IMR-90 (cell line): ENCODE measurements around the gene TFCP2. TPM values are rescaled to one million over a fixed set of nuclear protein-coding genes. Genes with fewer than 3 reads are reported as not detected.

ENCODE experiments used
- ATAC-seq: fragments of 200-7000 bp; cut with Tn5 transposase; 2 replicates; pipeline ENCODE4 v1.9.1; 2020; ENCODE audit warnings: low read depth, mild to moderate bottlenecking, moderate library complexity
- BruUV-seq: library from RNA; stranded (reverse); fragments of 400-500 nt; replicated peaks from 2 replicates; lab custom pipeline; 2021; lab: Mats Ljungman, UMichigan
- CTCF ChIA-PET: fragments of 300-600 bp; formaldehyde crosslinking; extraction: SDS; loops from one replicate; lab custom pipeline; 2021; ENCODE audit warnings: antibody characterized with exemption; lab: Yijun Ruan, JAX
- POLR2A ChIA-PET: fragments of 300-600 bp; sonication (Branson Sonifier 250); formaldehyde crosslinking; loops from one replicate; lab custom pipeline; 2022; ENCODE audit warnings: antibody characterized with exemption; ENCODE audit not compliant: unreplicated experiment; lab: Charles Lee
- DNase-seq: peaks from one replicate; pipeline ENCODE4 v3.0.0; 2013
- H2AFZ ChIP-seq: replicated peaks from 2 replicates; pipeline ENCODE3; 2013; ENCODE audit warnings: low read length, mild to moderate bottlenecking; ENCODE audit not compliant: poor library complexity
- H2AK5ac ChIP-seq: 2 replicates; pipeline ENCODE4 v1.6.1; 2013; ENCODE audit warnings: low read depth, low read length, inconsistent platforms
- H2AK9ac ChIP-seq: replicated peaks from 2 replicates; pipeline ENCODE3; 2013; ENCODE audit warnings: mild to moderate bottlenecking, low read depth, low read length, moderate library complexity; ENCODE audit not compliant: poor library complexity
- H2BK120ac ChIP-seq: 2 replicates; pipeline ENCODE4 v1.6.1; 2013; ENCODE audit warnings: low read depth, low read length, inconsistent platforms
- H2BK15ac ChIP-seq: 3 replicates; pipeline ENCODE4 v1.6.1; 2013; ENCODE audit warnings: low read depth, low read length, inconsistent platforms
- H2BK20ac ChIP-seq: 2 replicates; pipeline ENCODE4 v1.6.1; 2013; ENCODE audit warnings: low read depth, mild to moderate bottlenecking, inconsistent platforms, low read length, moderate library complexity
- H2BK5ac ChIP-seq: 2 replicates; pipeline ENCODE4 v1.6.1; 2013; ENCODE audit warnings: mild to moderate bottlenecking, low read depth, low read length, inconsistent platforms; ENCODE audit not compliant: poor library complexity, severe bottlenecking
- H3K14ac ChIP-seq: replicated peaks from 2 replicates; pipeline ENCODE4 v1.6.1; 2013; ENCODE audit warnings: low read depth, low read length, inconsistent platforms
- H3K18ac ChIP-seq: 2 replicates; pipeline ENCODE4 v1.6.1; 2013; ENCODE audit warnings: low read depth, low read length, control low read depth
- H3K23ac ChIP-seq: 2 replicates; pipeline ENCODE4 v1.6.1; 2013; ENCODE audit warnings: low read depth, low read length, inconsistent platforms
- H3K27ac ChIP-seq: 2 replicates; pipeline ENCODE4 v1.5.1; 2013; ENCODE audit warnings: mild to moderate bottlenecking, control low read depth, low read length; ENCODE audit not compliant: insufficient read depth
- H3K27me3 ChIP-seq: 2 replicates; pipeline ENCODE4 v1.6.1; 2013; ENCODE audit warnings: low read length; ENCODE audit not compliant: control insufficient read depth, insufficient read depth
- H3K36me3 ChIP-seq: 2 replicates; pipeline ENCODE4 v1.6.1; 2013; ENCODE audit warnings: low read length, mixed read lengths; ENCODE audit not compliant: control insufficient read depth, insufficient read depth
- H3K4ac ChIP-seq: 2 replicates; pipeline ENCODE4 v1.6.1; 2013; ENCODE audit warnings: low read depth, low read length, inconsistent platforms
- H3K4me1 ChIP-seq: 2 replicates; pipeline ENCODE4 v1.6.1; 2013; ENCODE audit warnings: low read length, mixed read lengths; ENCODE audit not compliant: control insufficient read depth, insufficient read depth
- H3K4me2 ChIP-seq: 2 replicates; pipeline ENCODE4 v1.6.1; 2013; ENCODE audit warnings: low read depth, mild to moderate bottlenecking, control low read depth, low read length, moderate library complexity
- H3K4me3 ChIP-seq: 2 replicates; pipeline ENCODE4 v1.5.1; 2013; ENCODE audit warnings: low read depth, mild to moderate bottlenecking, control low read depth, low read length, moderate library complexity; ENCODE audit not compliant: insufficient read depth
- H3K56ac ChIP-seq: 2 replicates; pipeline ENCODE4 v1.6.1; 2013; ENCODE audit warnings: low read length, inconsistent platforms; ENCODE audit not compliant: insufficient read depth; ENCODE audit errors: extremely low read depth
- H3K79me1 ChIP-seq, 2 experiments: 2 replicates each; pipeline ENCODE4 v1.6.1; 2013; ENCODE audit warnings: low read length in 2 of 2, inconsistent platforms in 1 of 2, low read depth in 1 of 2
- H3K9ac ChIP-seq: 2 replicates; pipeline ENCODE4 v1.6.1; 2013; ENCODE audit warnings: low read depth, low read length, control low read depth
- H3K9me1 ChIP-seq: 2 replicates; pipeline ENCODE4 v1.6.1; 2013; ENCODE audit warnings: low read length, inconsistent platforms; ENCODE audit not compliant: insufficient read depth
- H3K9me3 ChIP-seq: 2 replicates; pipeline ENCODE4 v1.6.1; 2013; ENCODE audit warnings: low read length; ENCODE audit not compliant: control insufficient read depth, insufficient read depth
- H4K20me1 ChIP-seq: 2 replicates; pipeline ENCODE4 v1.6.1; 2013; ENCODE audit warnings: low read length, inconsistent platforms; ENCODE audit not compliant: insufficient read depth
- H4K5ac ChIP-seq: 2 replicates; pipeline ENCODE4 v1.6.1; 2013; ENCODE audit warnings: mild to moderate bottlenecking, low read depth, low read length, control low read depth
- H4K8ac ChIP-seq, 2 experiments: 2 replicates each; pipeline ENCODE4 v1.6.1; 2013; ENCODE audit warnings: low read depth in 2 of 2, low read length in 2 of 2, control low read depth in 1 of 2, inconsistent platforms in 1 of 2
- H4K91ac ChIP-seq: 2 replicates; pipeline ENCODE4 v1.6.1; 2013; ENCODE audit warnings: low read depth, low read length, inconsistent platforms; ENCODE audit not compliant: insufficient read depth
- BHLHE40 ChIP-seq: fragments of 150-350 bp; IDR thresholded peaks from 2 replicates; pipeline ENCODE4 v1.6.1; 2016; ENCODE audit warnings: mild to moderate bottlenecking, low read depth, low read length
- CHD1 ChIP-seq: IDR thresholded peaks from 2 replicates; pipeline ENCODE4 v1.6.1; 2012; ENCODE audit warnings: low read depth, low read length, improper control_type of control experiment
- FOS ChIP-seq: fragments of 150-350 bp; IDR thresholded peaks from 2 replicates; pipeline ENCODE4 v1.6.1; 2016; ENCODE audit warnings: low read depth, low read length
- MAFK ChIP-seq: IDR thresholded peaks from 2 replicates; pipeline ENCODE4 v1.6.1; 2012; ENCODE audit warnings: low read depth, low read length, improper control_type of control experiment
- POLR2A ChIP-seq: IDR thresholded peaks from 2 replicates; pipeline ENCODE4 v1.6.1; 2012; ENCODE audit warnings: mild to moderate bottlenecking, low read depth, low read length
- RCOR1 ChIP-seq: IDR thresholded peaks from 2 replicates; pipeline ENCODE4 v1.6.1; 2012; ENCODE audit warnings: mild to moderate bottlenecking, low read length, improper control_type of control experiment; ENCODE audit not compliant: insufficient replicate concordance
- USF2 ChIP-seq: fragments of 150-350 bp; IDR thresholded peaks from 2 replicates; pipeline ENCODE4 v1.6.1; 2017; ENCODE audit warnings: mild to moderate bottlenecking, antibody characterized with exemption, low read length, low read depth
- WGBS, 2 experiments: methylation state at CpG; one replicate each; pipeline versions ENCODE4 v1.1.5 to v1.1.7; 2013; ENCODE audit warnings: missing lambda C conversion rate in 2 of 2; ENCODE audit not compliant: insufficient read length in 1 of 2; ENCODE audit errors: extremely low coverage in 2 of 2; 5-methylcytosine and 5-hydroxymethylcytosine counted together
- dilution Hi-C: fragments of 300-500 bp; cut with HindIII; formaldehyde crosslinking; loops from one replicate; pipeline ENCODE4 v1.14.3; 2018; ENCODE audit warnings: low sequenced_read_pairs; ENCODE audit not compliant: unreplicated experiment
- in situ Hi-C: fragments of 300-500 bp; cut with MboI; formaldehyde crosslinking; loops from 3 replicates; pipeline ENCODE4 v1.14.3; 2019; ENCODE audit warnings: low sequenced_read_pairs, inconsistent platforms, mixed read lengths
- intact Hi-C: fragments of 100-400 bp; cut with micrococcal nuclease; formaldehyde crosslinking; loops from 2 replicates; pipeline ENCODE4 v1.10.0; 2022
- polyA plus RNA-seq, 3 experiments: library from polyadenylated mRNA; depleted of rRNA; stranded (reverse); fragments of >200 nt; gene quantifications; 2 replicates each; pipeline ENCODE4 v1.2.3, GENCODE V29; 2012; ENCODE audit warnings: low replicate concordance in 1 of 3
- total RNA-seq: library from RNA; depleted of rRNA; stranded (reverse); fragments of >200 nt; gene quantifications from 2 replicates; pipeline ENCODE4 v1.2.3, GENCODE V29; 2012
- TF ChIP-seq, protein P1 (sequence below): fragments of 150-350 bp; IDR thresholded peaks from 2 replicates; pipeline ENCODE4 v1.6.1; 2016; ENCODE audit warnings: low read depth, mild to moderate bottlenecking, low read length, moderate library complexity, borderline replicate concordance

The TFCP2 gene
- total and polyA plus RNA-seq, 2 of the 4 experiments (the other 2 are of a cell fraction) = 10.0 to 15.4 TPM

GRCh38 chr12:51049525-51049924, 123.4 kb downstream of the TFCP2 start:
- Histone ChIP-seq H3K4me2 (peak overlapping the region; percentile 97), H3K14ac (no peak overlapping the region), H3K18ac (no peak overlapping the region), H2AK9ac (no peak overlapping the region), H2BK15ac (no peak overlapping the region), H2AFZ (no peak overlapping the region), H3K4me1 (no peaks in the 10 kb centered on the region; the same call in 1 of the 2 replicates), H3K23ac (peak overlapping the region; percentile 39; the same call in 1 of the 2 replicates), H2BK120ac (no peak overlapping the region), H3K4ac (no peak overlapping the region), H4K91ac (no peak overlapping the region), H3K36me3 (peaks cover 2% of the 10 kb centered on the region), H2AK5ac (no peak overlapping the region), H4K20me1 (no peaks in the 10 kb centered on the region), H2BK20ac (no peak overlapping the region), H3K4me3 (no peak overlapping the region), H4K5ac (no peak overlapping the region), H3K9me1 (0 out of 2 replicates have a peak, but pooled peaks cover 2% of the 10 kb centered on the region), H3K79me1 (peaks cover 17 to 20% of the 10 kb centered on the region in 2 experiments), H3K27me3 (no peaks in the 10 kb centered on the region), H3K9ac (peak overlapping the region; percentile 82; the same call in 1 of the 2 replicates), H3K9me3 (no peaks in the 10 kb centered on the region), H4K8ac (no peak overlapping the region), H2BK5ac (no peak overlapping the region), H3K27ac (no peak overlapping the region), H3K56ac (no peak overlapping the region)
- in situ Hi-C loops = no loop called here
- intact Hi-C loops = loop anchor here (2.0 kb wide), 1 partner anchor 285 kb away; the partner anchor contains the start of gene ATF1
- WGBS, 2 experiments = no CpG with 5 or more reads among the region's 3 CpGs
- ChIA-PET POLR2A (no interaction called here), CTCF (interaction anchor here (0.6 kb wide), 1 partner anchor 979 kb away, joined by 4 read pairs; no protein-coding TSS in a partner anchor)
- DNase-seq (no peak), ATAC-seq (no peak)
- BruUV-seq = no TSS peak
- no peak for TF ChIP-seq FOS
- TF ChIP-seq USF2 = no peak
- no peak for TF ChIP-seq RCOR1
- no peak for TF ChIP-seq MAFK
- TF ChIP-seq BHLHE40 = no peak
- TF ChIP-seq CHD1 = no peak
- TF ChIP-seq, protein P1, sequence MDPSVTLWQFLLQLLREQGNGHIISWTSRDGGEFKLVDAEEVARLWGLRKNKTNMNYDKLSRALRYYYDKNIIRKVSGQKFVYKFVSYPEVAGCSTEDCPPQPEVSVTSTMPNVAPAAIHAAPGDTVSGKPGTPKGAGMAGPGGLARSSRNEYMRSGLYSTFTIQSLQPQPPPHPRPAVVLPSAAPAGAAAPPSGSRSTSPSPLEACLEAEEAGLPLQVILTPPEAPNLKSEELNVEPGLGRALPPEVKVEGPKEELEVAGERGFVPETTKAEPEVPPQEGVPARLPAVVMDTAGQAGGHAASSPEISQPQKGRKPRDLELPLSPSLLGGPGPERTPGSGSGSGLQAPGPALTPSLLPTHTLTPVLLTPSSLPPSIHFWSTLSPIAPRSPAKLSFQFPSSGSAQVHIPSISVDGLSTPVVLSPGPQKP = no peak
- no peak for TF ChIP-seq POLR2A
- dilution Hi-C loops = no loop called here
